GM19328 (cell line): ENCODE measurements around the gene CHIT1.

ENCODE experiments used
- ATAC-seq: cut with Tn5 transposase; IDR thresholded peaks from one replicate; pipeline ENCODE4 v1.9.1; 2021; ENCODE audit warnings: mild to moderate bottlenecking, moderate library complexity; ENCODE audit not compliant: unreplicated experiment

Gene CHIT1

DNA sequence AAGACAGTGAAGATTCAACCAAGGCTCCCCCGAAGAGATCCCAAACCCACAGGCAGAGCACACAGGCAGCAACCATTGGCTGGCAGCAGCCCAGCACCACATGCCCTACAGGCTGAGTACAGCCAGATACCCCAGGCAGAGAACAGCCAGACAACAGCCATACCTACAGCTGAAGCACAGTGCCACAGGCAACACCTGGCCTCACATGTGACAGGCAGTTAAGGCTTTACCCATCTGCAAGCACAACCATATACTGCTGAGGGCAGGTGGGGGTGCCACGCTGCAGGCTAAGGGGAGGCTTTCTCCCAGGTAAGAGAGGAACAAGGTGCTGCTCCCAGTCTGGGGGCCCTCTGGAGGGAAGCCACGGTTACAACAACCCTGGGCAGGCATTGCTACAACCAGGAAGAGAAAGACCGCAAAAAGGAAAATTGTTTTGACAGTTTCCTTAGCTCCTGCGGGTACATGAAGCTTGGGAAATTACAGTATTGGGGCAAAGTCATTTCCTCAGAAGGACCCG is 12.3 kb downstream of the CHIT1 start:
- no peak for ATAC-seq

DNA sequence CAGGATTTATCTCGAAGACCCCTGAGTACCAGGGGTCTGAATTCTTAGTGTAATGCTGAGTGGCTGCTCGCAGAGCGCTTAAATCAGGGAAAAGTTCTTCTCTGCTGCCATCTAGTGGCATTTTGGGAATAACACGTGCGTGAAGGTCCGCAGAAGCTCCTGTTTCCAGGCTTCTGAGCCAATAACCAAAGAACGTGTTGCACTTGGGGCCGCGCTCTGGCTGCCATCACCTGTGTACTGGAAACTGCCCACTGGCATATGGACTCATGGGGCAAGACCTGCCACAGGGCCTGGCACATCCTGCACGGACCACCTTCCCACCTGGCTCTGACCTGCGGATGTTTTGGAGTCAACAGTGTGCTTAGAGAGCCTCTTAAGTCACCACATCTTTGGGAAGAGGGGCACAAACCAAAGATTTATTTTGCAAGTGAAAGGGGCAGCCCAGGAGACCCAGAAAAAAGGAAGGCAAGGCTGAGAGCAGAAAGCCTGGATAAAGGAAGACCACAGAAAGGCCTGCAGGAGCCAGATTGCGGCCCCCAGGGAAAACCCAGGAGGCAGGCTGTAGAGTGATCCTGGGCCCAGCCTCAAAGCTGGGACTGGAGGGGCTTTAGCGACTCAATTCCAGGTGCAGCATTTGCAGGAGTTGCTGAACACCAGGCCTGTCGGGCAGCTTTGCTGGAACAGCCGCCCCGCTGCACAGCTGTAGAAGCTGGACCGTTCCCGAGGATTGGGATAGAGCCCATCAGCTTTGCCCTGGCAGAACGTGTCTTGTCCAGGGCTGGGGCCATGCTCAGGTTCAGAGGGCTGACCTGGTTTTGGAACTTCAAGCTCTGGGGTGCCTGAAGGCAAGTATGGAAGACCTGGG is 13.0 kb downstream of the CHIT1 start:
- ATAC-seq: no peak

DNA sequence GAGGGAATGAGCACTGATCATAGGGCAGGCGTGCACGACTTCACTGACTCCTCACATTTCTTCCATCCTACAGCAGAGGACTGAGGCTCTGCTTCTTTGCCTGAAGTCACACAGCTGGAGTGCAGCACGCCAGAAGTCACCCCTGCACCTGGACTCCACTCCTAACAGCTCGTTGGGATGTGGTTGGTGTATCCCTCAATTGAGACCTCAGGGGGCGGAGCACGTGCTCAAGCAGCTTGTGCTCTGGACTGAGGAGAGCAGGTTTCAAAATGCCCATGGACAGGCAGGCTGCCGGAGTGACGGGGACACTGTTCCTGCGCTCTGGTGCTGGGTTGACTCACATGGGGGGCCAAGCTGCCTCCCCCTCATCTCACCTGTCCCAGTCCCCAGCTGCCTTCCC is 13.9 kb downstream of the CHIT1 start:
- no peak for ATAC-seq

DNA sequence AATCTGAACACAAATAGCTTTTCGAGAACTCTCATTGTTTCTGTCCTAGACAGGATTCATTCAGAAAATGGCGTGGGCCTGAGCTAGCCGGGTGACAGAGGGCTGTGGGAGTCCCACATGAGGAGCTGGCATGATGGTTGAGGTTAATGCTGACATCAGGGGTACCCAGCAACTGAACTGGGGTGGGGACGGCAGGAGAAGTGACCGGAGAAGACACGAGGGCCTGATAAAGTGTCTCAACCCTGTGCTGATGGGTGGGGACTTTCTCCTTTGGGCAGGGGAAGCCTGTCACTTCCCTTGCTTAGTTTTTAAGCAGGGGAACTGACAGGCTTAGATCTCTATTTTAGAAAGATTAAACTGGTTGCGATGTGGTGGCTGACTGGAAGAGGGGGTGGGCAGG is 14.6 kb downstream of the CHIT1 start:
- ATAC-seq: no peak

DNA sequence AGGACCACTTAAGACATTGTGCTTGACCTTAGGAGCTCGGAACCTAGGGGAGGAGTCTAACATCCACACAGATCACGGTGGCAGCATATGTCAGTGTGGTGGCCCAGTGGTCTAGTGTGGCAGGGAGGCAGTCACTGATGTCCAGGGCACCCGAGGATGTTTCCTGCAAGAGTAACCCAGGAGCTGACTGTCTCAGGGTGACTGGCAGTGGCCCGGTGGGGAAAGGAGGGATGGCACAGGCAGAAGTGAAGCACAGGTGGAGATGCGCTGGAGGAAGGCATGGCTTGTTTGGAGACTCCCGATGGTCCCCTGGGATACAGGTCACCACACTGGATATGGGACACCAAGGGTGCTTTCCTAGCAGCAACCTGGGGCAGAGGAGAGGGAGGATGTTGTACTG is 16.3 kb downstream of the CHIT1 start:
- ATAC-seq: no peak

DNA sequence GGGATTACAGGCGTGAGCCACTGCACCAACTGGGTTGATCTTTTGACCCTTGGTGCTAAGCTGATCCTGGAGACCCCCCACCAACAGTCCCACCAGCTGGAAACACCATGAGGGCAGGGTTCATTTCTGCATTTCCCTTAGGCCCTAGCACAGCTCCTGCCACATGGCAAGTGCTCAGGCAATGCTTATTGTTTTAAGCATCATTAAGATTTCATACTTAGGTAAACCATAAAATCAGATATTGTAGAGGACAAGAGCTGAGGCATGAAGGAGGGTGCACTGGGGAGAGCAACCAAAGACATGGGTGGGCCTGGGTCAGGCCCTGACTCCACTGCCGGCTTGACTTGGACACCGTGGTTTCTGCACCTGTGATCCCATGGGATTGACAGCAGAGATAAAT is 17.7 kb downstream of the CHIT1 start:
- ATAC-seq: no peak

DNA sequence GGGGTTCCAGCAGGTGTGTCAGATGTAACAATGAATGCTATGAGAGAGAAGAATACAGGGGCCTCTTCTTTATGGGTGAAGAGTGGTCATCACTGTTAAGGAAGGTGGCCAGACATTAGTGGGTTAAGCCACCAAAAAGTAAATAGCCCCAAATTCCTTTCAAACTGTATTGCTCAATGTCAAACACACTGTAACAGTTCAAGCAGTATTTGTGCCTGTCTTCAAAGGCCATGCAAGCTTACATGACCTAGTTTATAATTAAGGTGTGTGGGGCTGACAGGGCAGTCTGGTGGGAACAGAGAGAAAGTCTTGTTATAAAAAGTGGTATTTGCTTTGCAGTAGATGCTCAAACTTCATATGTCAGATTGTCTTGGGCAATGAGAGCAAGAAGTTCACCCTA is 18.5 kb downstream of the CHIT1 start:
- ATAC-seq: no peak

DNA sequence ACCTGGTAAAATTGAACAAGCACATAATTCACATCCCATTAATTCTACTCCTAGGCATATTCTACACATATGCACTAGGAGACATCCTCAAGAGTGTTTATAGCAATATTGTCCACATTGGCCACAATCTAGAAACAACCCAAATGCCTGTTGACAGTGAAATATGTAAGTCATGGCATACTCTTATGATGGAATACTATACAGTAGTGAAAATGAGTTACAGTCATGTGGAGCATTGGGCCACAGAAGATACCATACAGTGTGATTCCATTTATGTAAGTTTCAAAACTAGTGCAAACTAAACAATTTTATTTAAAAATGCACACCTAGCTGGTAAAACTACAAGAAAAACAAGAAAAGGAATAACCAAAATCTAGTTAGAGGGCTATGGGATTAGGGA is 19.1 kb downstream of the CHIT1 start:
- no peak for ATAC-seq

DNA sequence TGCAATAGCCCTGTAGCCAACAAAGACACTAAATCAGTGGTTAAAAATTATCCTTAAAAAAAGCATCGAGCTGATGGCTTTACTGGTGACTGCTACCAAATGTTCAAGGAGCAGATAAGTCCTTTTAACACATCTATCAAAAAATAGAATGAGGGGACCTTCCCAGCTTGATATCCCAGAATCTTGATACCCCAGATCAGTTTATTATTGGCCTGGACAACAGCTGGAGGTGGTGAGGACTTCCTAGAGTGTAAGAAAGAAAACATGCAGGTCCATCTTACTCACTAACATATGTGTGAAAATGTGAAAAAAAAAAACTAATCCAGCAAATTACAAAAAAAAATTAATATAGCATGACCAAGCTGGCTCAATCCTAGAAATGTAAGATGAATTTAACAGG is 21.3 kb downstream of the CHIT1 start:
- ATAC-seq: no peak

DNA sequence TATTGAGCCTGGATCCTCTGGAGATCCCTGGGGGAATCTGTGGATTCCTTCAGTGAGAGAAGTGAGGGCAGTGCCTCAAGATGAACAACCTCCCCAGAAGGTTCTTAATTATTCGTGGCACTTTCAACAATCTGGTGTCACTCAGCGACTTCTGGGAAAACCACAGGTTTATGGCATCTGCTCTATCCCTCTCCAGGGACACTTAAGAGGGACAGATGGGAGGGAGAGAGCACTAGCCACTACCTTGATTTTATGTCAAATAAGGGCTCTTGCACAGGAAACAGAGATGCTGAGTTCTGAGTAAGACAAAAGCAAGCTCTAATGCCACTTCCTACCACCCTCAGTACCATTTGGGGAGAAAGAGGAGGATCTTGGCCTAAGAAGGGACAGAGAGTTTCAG is 21.7 kb downstream of the CHIT1 start:
- ATAC-seq: no peak

DNA sequence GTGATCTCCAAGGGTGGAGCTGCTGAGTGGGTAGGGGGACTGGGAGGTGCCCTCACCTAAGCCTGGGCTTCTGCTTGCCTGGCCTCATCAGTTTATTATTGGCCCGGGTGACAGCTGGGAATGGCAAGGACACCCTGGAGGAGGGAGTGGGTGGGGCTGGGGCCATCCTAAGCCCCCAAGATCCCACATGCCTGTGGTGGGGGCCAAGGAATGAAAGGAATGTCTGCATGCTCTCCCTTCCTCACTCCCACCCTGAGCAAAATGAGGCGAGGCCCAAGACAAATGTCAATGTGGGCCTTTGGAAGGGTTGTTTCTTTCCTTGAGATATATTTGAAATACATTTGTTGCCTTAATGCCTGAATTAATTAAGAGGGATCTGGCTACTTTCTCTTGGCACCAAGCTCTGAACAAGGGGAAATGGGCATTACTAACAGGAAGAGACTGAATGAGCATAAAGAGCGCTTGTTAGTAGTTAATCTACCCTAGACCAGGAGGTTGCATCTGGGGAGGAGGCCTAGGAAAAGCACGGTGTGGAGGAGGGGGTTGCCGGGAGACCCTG is 23.3 kb downstream of the CHIT1 start:
- ATAC-seq: no peak

DNA sequence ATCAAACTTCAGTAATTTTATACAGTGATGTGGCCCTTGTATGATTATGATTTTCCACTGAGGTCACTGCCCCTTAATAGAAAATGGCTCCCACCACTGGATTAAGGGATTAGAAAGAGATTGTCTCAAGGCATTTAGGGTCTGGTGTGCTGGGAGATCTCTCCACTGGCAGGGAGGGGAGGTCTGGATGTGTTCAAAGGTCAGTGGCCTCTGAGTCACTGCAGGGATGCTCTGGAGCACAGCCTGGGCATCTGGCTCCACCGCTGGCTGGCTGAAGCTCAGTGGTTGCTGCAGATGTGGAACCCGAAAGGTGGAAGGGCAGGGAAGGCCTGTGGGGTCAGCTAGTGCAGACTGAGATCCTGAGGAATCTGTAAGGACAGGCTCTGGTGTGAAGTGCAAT is 24.7 kb downstream of the CHIT1 start:
- ATAC-seq: no peak

DNA sequence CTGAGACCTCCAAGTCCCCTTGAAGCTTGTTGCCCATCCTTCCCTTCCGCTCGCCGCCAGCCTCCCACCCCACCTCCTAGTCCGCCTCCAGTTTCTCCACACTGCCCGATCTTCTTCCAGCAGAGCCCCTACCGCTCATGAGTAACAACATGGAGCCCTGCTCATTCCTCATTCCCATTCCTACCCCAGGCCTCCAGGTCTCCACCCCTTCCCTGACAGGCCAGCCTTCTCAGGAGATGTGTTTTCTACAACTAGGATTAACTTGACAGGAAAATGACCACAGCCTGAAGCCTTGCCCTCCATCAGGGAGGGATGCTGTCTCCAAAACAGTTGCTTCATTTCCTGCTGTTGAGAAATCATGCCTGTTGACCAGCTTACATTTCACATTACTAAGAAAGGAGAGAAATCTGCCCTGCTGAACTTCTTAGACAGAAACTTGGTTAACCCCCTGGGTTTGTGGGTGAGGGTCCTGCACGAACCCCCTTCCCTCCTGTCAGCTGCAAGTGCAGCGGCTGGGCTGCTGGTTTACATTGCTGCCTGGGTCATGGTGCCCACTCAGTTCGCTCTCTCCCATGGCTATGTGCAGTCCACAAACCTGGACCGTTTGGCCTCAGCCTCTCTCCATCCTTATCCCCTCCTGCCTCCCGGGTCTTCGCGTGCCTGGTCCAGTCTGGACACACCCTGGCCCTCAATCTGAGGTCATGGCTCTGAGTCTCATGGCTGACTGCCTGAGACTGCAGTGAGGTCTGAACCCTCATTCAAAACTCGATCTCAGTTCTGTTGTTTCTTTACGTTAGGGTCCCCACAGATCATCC is 26.8 kb downstream of the CHIT1 start:
- ATAC-seq: no peak

DNA sequence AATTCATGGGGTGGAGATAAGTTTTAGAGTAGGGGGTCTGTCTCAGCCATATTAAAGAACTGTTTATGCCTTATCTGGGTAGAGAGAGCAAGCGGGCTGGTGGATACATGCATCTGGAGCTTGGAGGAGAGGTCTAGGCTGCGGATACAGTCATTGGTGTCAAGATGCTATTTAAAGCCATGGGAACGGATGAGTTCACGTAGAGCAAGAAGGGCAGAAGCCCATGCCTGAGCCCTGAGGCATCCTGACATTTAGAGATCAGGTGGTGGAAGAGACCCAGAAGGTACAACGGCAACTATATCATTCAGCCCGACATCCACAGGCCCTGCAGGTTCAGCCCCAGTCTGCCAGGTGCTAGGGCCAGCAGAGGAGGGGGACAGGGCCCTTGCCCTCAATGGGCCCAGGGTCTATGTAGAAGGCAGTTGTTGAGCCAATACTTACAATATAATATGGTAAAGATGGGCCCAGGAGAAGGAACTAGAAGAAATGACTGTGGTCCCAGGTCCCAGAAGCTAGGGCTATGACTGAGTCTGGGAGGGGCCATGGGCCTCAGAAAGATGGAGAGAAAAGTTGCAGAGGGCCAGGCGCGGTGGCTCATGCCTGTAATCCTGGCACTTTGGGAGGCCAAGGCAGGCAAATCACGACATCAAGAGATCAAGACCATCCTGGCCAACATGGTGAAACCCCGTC is 27.8 kb downstream of the CHIT1 start:
- no peak for ATAC-seq

DNA sequence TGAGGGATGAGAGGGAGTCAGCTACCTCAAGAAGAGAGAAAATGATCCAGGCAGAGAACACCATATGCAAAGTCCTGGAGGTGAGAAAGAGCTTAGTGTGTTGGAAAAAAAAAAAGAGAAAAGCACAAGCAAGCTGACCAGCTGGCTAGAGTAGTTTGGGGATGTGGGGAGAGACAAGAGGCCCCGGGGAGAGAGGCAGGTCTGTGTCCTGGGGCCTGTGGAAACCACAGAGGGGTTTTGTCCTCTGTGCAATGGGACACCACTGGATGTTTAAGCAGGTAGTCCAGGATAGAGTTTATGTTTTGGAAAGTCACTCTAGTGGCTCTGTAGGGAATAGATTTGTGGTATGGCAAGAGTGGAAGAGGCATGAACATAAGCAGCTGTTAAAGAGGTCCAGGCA is 28.6 kb downstream of the CHIT1 start:
- no peak for ATAC-seq

DNA sequence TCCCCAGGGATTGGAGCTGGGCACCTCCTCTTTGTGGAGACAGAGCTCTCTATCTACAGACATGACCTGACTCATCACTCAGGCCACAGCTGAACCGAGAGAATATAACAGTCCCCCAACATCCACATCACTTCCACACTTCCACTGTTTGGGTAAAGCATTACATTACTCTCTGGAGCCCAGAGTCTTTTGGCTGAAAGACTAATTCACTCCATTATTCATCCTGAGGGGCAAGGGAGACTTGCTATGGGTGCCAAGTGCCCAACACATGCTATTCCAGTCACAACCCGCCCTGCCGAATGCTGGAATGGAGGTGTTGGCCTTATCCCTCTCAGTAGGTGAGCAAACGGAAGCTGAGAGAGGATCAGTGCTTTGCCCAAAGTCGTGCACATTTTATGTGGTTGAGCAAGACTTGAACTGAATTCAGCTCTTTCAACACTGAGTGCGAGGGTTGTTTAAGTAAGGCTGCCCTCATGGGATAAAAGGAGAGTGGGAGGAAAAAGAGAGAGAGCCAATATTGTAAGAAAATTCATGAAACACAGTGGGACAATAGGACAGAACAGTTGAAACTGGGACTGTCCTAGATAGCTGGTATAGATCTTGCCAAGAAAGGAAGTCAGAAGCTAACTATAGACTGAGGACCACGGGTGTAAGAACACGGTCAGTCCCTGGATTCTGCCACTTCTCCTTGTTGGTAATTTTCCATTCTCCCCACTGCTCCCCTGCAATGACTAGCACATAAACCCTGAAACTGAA is 29.5 kb downstream of the CHIT1 start:
- ATAC-seq: no peak

DNA sequence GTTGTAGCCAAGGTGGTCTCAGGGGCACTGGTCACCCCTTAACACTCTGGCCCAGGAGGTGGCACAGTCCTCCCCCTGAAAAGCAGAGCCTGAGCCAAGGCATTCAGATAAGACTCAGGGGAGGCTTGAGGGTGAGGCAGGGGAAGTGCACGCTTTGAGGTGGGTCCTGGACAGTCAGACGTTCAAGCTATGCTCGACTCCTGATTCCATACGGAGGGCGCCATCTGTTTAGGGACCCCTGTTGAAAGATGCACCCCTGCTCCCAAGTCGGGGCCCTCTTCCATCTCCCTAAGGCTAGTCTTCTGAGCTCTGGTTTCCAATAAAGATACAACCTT is 30.0 kb downstream of the CHIT1 start:
- no peak for ATAC-seq

DNA sequence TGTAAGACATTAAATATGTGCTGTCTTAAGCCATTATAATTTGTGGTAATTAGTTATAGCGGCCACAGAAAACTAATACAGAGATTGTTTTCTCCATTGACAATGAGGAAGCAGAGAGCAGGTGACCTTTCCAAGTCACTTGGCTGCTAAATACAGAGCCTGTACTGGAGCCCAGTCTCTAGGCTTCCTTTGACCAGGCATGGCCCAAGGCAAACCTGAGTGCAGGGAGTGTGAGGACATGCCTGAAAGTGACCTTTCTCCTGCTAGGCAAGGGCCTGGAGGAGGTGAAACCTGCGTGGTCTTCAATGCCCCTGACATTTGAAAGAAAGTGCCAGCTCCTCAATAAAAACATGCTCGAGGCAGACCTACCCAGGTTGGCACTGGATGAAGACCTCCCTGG is 30.5 kb downstream of the CHIT1 start:
- ATAC-seq: no peak

DNA sequence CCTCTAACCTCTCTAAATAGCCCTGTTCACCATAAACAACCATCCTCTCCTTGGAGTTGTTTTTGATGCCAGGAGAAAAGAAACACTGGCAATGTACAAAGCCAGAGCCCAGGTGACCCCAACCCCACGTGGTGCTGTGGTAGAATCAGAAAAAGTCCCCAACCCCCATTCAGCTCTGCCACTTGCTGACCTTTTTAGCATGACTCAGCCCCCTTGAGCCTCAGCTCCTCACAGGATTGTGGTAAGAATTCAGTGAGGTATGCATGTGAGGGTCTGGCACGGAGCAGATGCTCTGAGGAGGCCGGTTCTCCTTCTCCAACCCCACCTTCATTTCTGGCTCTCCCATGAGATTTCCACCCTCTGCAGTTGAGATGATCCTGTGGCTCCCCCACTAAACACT is 31.8 kb downstream of the CHIT1 start:
- no peak for ATAC-seq

DNA sequence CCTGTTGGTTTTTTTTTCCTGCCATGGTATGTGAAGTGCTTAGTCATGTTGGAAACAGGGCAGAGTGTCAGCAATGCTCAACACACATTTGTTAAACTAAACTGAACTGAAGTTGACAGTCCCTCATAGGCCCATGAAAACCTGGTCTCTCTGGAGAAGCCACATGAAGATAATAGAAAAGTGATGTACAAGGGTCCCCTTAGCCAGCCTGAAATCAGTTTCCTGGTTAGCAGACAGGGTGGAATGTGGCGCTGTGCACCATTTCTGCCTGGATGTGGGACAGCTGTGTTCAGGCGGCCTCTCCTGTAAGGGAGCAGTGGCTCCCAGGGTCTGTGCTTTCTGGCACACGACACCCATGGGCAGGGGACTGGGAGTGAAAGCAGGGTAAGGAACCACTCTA is 33.1 kb downstream of the CHIT1 start:
- ATAC-seq: no peak

DNA sequence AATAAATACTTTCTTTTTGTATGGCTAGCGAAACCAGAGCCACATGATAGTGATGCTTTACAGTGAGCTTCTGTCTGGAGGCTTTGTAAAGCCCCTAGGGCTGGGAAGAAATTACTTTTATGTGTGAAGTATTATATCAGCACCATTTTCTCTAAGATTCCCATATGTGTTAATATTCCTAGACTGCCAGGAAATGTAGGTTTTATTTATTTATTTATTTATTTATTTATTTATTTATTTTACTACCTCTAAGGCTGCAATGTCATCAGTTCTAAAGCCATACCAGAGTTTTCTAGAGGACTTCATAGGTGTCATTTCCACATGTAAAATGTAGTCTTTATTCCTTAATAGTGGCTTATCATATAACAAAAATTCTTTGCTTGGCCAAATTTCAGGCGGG is 38.5 kb downstream of the CHIT1 start:
- no peak for ATAC-seq
